T-helper 1 cell treated with Interleukin-12 subunit alpha and Interleukin-12 subunit beta and Interleukin-4 antibody, amounts not matched to agents 30 μg/mL and 1 μg/mL, for 36 hours (primary cell): ENCODE results near the gene IFIH1.

Experiments
- H3K27ac Mint-ChIP-seq: one replicate; pipeline ENCODE4 v1.8.0; 2021; ENCODE audit warnings: mild to moderate bottlenecking, mixed read lengths
- H3K27me3 Mint-ChIP-seq: one replicate; pipeline ENCODE4 v1.8.0; 2021; ENCODE audit warnings: low read depth, mixed read lengths
- H3K36me3 Mint-ChIP-seq: one replicate; pipeline ENCODE4 v1.8.0; 2021; ENCODE audit warnings: low read depth, mixed read lengths
- H3K4me1 Mint-ChIP-seq: one replicate; pipeline ENCODE4 v1.8.0; 2021; ENCODE audit warnings: low read depth, mixed read lengths
- H3K4me3 Mint-ChIP-seq: one replicate; pipeline ENCODE4 v1.8.0; 2021; ENCODE audit warnings: mild to moderate bottlenecking, moderate library complexity, mixed read lengths
- H3K9me3 Mint-ChIP-seq: one replicate; pipeline ENCODE4 v1.8.0; 2021; ENCODE audit warnings: mixed read lengths

Gene IFIH1

DNA sequence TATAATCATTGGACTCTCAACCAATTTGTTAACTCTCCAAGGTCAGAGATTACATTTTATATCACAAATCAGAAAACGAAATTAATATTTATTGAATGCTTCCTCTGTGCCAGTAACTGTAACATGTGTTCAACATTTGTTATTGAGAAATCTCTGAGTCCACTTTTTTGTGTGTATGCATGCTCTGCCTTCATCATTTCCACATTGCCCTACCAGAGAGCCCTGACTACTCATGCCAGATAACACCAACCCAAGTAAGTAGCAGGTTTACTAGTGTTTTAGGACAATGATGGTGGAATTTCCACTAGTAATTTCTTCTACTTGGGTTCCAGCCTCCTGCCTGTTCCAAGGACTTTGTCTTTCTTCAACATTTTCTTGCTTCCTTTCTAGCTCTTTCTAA, 61.1 kb downstream of the IFIH1 start:
- Mint-ChIP-seq H3K27me3 (peaks cover 10% of the 10 kb centered on the region), H3K27ac (no peak overlapping the region), H3K4me1 (peaks cover 14% of the 10 kb centered on the region), H3K36me3 (peaks cover 1% of the 10 kb centered on the region), H3K9me3 (no peaks in the 10 kb centered on the region), H3K4me3 (no peak overlapping the region)

DNA sequence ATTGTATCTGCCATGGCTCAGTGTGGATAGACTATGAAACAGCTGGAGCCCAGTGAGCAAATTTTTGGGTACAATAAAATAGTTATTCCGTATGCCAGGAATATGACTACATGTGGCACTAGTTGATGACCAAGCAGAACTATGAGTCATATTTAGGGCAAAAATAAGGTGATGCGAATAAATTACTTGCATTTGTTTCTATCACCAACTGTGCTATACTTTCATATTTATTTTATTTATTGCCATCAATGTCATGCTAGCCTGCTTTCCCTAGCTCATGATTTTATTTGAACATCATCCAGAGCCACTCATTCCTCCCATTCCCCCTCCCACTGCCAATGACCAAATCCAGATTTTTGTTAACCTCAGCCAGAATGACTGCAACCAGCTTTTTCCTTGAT, 61.9 kb downstream of the IFIH1 start:
- Mint-ChIP-seq H3K27me3 (peaks cover 10% of the 10 kb centered on the region), H3K9me3 (no peaks in the 10 kb centered on the region), H3K27ac (no peak overlapping the region), H3K36me3 (no peaks in the 10 kb centered on the region), H3K4me3 (no peak overlapping the region), H3K4me1 (peaks cover 10% of the 10 kb centered on the region)

DNA sequence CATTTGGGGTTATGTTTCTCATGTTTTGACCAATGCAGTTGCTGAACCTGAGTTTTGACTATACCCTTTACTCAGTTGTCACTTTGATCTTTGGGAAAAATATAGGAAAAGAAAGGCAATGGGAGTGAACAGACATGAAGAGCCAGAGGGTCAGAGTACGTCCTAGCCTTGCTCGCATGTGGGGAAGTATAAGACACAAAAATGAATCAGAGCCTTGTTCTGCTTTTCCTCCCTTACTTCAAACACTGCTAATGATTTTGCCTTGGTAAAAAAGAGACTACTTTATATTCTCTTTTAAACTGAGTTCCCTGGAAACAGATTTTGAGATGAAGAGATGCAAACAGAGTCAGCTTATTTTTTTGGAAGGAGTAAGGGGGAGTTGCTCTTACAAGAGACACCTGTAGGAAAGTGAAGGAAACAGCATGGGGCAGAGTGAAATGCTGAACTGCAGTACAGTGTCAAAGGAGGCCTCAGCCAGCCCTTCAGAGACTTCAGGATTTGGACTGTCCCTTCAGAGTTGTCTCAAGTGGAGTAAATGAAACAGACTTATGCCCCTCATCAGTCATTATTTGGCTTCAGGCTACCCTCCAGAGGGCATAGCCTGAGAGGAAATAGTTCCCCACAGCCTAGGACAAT, 64.1 kb downstream of the IFIH1 start:
- no peak overlapping the region for H3K4me3 Mint-ChIP-seq
- H3K27ac Mint-ChIP-seq = no peak overlapping the region
- no peaks in the 10 kb centered on the region for H3K36me3 Mint-ChIP-seq
- no peaks in the 10 kb centered on the region for H3K9me3 Mint-ChIP-seq
- peaks cover 3% of the 10 kb centered on the region for H3K4me1 Mint-ChIP-seq
- peaks cover 19% of the 10 kb centered on the region for H3K27me3 Mint-ChIP-seq

DNA sequence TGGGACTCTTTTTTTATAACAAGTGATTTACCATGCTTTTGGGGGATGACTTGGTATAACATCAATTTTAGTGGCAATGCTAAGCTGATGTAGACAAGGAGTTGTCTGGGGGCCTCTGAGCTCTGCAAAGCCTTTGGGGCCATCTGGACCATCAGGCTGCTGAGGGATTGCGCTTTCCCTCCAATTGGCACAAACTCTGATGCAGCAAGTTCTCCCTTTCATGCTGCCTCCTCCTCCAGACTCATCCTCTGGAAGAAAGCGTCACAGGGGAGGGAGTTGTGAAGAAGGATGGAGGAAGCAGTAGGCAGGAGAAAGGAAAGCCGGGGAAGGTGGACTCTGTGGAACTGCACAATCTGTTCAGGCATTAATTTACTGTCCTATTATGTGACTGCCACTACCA, 65.0 kb downstream of the IFIH1 start:
- Mint-ChIP-seq H3K9me3 (no peaks in the 10 kb centered on the region), H3K27me3 (peaks cover 23% of the 10 kb centered on the region), H3K27ac (no peak overlapping the region), H3K36me3 (no peaks in the 10 kb centered on the region), H3K4me1 (peaks cover 3% of the 10 kb centered on the region), H3K4me3 (no peak overlapping the region)

DNA sequence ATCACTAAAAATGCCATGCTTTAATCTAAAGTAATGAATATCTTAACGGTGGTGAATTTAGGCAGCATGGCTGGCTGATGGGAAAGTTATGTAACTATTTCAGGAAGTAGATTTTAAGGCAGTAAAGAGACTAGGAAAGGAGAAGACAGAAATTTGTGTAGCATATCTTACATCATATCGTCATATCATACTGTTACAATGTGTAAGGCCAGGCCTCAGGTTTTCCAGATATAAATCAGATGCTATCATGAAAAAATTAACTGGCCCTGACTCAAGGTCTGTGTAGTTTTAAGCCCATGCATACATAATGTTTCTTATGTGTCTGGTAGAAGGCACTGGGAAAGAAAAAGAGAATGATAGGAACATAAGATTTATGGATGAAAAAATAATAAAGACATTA, 66.3 kb downstream of the IFIH1 start:
- Mint-ChIP-seq H3K9me3 (no peaks in the 10 kb centered on the region), H3K27ac (no peak overlapping the region), H3K27me3 (peaks cover 17% of the 10 kb centered on the region)

DNA sequence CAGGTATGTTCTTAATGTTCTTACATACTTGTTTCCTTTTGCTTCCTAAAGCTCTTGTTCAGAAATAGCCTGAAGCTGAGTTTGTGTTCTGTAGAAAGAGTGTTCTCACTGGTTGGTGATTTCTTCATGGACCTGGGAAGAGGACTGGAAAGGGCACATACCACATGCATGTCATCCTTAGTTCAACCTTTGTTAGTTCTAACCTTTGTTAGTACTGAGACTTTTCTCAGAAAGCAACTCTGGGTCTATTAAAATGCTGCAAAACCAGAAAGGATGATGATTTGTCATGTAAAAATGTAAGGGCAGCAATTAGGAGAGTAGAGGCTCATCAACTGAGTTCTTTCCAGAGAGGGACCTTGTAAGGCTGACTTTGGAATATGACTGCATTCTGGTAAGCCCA, 72.7 kb downstream of the IFIH1 start:
- H3K27me3 Mint-ChIP-seq = peaks cover 53% of the 10 kb centered on the region
- H3K9me3 Mint-ChIP-seq = no peaks in the 10 kb centered on the region
- H3K27ac Mint-ChIP-seq = no peak overlapping the region

More for the DNA sequence above, 66.3 kb downstream of the IFIH1 start:
- Mint-ChIP-seq H3K36me3 (no peaks in the 10 kb centered on the region), H3K4me1 (no peaks in the 10 kb centered on the region), H3K4me3 (no peak overlapping the region)

DNA sequence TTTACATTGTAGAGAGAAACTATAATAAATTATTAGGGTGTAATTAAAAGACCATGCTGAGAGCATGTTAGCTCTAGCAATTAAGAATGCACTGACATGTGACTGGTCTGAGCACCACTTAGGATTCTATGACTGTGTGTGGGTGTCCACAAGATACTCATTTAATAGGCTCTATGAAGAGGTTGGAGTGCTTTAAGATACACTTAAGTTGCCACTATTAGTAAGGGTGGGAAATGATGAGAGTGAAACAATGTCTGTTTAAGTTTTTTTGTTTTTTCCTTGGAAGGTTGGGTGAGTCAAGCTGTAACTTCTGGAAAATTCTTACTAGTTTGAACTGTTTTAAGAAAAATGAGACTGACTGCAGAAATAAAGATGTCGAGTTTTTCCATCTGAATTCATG, 73.4 kb downstream of the IFIH1 start:
- Mint-ChIP-seq H3K4me1 (no peaks in the 10 kb centered on the region), H3K27me3 (peaks cover 54% of the 10 kb centered on the region), H3K9me3 (no peaks in the 10 kb centered on the region), H3K27ac (no peak overlapping the region), H3K36me3 (no peaks in the 10 kb centered on the region), H3K4me3 (no peak overlapping the region)

More for the DNA sequence above, 72.7 kb downstream of the IFIH1 start:
- Mint-ChIP-seq H3K4me3 (no peak overlapping the region), H3K4me1 (no peaks in the 10 kb centered on the region), H3K36me3 (no peaks in the 10 kb centered on the region)

DNA sequence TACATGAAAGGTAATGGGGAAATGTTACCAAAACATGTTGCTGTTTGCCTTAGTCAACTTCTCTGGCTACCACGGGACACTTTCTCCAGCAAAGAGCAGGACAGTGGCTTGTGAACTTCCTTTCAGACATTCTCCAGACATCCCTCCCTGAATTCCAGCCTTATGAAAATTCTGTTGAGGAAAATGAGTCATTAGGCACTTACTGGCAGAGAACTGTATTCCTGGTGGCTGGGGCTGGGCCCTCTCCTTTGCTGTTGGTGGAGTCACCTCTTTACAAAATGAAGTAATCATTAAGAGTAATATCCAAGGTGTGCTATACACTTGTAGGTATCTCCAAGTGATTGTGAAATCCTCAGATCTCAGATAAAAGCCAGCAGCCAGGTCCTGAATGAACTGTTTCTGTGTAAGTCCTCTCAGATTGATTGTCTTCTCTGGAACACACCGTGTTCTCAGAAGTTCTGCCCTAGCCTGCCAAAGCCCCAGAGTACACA, 73.9 kb downstream of the IFIH1 start:
- Mint-ChIP-seq H3K4me3 (no peak overlapping the region), H3K36me3 (no peaks in the 10 kb centered on the region), H3K9me3 (no peaks in the 10 kb centered on the region), H3K27me3 (peaks cover 57% of the 10 kb centered on the region), H3K27ac (no peak overlapping the region), H3K4me1 (no peaks in the 10 kb centered on the region)

DNA sequence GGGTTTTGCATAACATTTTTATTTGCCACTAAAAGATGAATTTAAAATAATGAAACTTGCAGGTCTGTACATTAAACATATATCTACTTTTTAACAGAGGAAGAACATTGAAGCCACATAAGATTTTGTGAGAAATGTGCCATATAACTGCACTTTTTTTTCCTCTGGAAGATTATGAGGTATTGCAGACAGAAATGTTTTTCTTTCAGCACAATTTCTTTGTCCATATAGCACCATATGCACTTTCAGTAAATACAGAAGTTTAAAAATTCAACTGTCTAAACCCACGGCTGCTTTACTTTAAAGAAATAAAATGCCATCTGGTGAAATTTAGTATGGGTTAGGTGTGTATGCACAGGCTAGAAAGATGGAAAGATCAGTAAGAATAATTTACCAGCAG, 74.8 kb downstream of the IFIH1 start:
- H3K4me1 Mint-ChIP-seq = no peaks in the 10 kb centered on the region
- H3K9me3 Mint-ChIP-seq = no peaks in the 10 kb centered on the region
- no peaks in the 10 kb centered on the region for H3K36me3 Mint-ChIP-seq
- no peak overlapping the region for H3K27ac Mint-ChIP-seq
- peaks cover 56% of the 10 kb centered on the region for H3K27me3 Mint-ChIP-seq
- no peak overlapping the region for H3K4me3 Mint-ChIP-seq

DNA sequence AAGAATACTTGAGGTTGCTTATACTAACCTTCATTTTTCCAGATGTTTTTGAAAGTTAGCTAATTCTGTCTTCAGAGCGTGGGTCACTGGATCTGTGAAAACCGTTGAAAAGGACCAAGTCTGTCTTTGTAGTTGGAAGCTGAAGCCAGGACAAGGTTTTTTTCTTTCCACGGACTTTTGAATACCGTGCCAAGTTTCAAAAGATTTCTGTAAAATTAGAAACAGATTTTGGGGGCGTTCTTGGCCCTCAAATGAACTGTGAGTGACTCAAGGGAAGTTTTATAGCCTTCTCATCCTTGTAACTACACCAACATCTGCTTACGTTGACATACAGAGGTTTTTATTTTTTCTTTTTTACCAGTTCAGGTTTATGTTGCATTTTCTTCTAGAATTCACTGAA, 75.2 kb downstream of the IFIH1 start, which contains the start of gene FAP:
TSS of gene FAP (minus strand) at position 152 of the 400 bp plus-strand sequence. CDS start at position 34, 118 bp downstream.
- Mint-ChIP-seq H3K36me3 (no peaks in the 10 kb centered on the region), H3K4me1 (no peaks in the 10 kb centered on the region), H3K9me3 (no peaks in the 10 kb centered on the region), H3K4me3 (no peak within 1 kb of the TSS), H3K27me3 (peaks cover 56% of the 10 kb centered on the region), H3K27ac (no peak within 1 kb of the TSS)

DNA sequence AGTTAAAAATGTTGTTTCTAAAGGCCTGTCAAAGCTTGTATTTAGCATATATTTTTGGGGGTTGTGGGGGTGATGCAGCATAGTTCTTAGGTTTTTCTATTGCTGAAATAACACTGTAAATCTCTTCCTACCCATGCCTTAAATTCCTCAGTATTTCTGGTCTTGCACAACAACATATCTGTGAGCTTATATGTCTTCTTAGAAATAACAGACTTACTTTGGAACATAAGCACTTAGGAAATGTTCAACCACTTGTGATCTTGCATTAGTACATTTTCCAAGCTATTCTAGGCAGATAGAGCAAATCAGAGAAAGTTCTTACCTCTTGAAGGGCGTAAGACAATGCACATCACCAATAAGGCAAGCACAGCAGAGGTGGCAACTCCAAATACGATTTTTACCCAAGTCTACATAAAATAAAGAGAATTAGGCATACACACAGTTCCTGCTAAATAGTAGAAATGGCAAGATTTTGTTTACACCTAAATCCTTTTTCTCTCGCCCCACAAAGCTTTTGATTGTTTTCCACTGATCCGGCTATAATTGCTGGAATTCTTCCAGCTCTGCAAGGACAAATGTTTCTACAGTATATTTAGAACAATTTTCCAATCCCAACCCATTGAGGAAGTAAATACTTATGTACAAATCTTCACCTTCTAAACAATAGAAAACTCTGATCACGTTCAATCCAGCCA, 75.8 kb downstream of the IFIH1 start:
- H3K4me3 Mint-ChIP-seq = no peak overlapping the region
- no peak overlapping the region for H3K27ac Mint-ChIP-seq
- H3K36me3 Mint-ChIP-seq = no peaks in the 10 kb centered on the region
- no peaks in the 10 kb centered on the region for H3K9me3 Mint-ChIP-seq
- no peaks in the 10 kb centered on the region for H3K4me1 Mint-ChIP-seq
- peaks cover 60% of the 10 kb centered on the region for H3K27me3 Mint-ChIP-seq

DNA sequence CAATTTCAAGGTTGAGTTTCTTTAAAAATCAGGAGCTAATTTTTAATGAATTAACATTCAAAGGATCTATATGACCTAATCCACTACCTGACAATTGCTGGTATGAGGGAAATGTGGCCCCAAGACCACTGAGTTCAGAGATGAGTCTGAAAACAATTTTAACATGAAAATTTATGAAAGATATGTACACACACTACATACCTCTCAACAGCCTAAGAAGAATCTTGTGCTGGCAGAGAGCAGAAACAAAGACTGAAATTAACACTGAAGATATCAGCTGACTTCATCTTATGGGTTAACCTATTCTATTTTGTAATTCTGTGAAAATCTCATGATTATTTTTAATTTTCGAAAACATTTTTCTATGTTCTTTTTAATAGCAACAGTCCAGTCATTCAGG, 76.9 kb downstream of the IFIH1 start:
- Mint-ChIP-seq H3K36me3 (no peaks in the 10 kb centered on the region), H3K9me3 (no peaks in the 10 kb centered on the region), H3K4me3 (no peak overlapping the region), H3K27ac (no peak overlapping the region), H3K27me3 (peaks cover 61% of the 10 kb centered on the region), H3K4me1 (no peaks in the 10 kb centered on the region)

DNA sequence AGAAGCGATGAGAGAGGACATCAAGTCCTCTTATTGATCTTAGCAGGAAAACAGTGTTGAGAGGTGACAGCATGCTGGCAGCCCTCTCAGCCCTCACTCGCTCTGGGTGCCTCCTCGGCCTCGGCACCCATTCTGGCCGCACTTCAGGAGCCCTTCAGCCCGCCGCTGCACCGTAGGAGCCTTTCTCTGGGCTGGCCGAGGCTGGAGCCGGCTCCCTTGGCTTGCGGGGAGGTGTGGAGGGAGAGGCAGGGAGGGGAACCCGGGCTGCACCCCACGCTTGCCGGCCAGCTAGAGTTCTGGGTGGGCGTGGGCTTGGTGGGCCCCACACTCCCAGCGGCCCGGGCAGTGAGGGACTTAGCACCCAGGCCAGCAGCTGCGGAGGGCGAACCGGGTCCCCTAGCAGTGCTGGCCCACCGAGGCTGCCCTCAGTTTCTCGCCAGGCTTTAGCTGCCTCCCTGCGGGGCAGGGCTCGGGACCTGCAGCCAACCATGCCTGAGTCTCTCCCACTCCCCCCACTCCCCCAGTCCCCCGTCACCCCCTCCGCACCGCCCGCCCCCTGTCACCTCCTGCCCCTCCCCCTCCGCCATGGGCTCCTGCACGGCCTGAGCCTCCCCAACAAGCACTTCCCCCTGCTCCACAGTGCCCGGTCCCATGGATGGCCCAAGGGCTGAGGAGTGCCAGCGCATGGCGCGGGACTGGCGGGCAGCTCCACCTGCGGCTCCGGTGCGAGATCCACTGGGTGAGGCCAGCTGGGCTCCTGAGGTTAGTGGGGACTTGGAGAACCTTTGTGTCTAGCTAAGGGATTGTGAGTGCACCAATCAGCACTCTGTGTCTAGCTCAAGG, 83.6 kb downstream of the IFIH1 start:
- Mint-ChIP-seq H3K4me1 (no peaks in the 10 kb centered on the region), H3K27me3 (peaks cover 47% of the 10 kb centered on the region), H3K9me3 (no peaks in the 10 kb centered on the region), H3K36me3 (no peaks in the 10 kb centered on the region), H3K4me3 (no peak overlapping the region), H3K27ac (no peak overlapping the region)

DNA sequence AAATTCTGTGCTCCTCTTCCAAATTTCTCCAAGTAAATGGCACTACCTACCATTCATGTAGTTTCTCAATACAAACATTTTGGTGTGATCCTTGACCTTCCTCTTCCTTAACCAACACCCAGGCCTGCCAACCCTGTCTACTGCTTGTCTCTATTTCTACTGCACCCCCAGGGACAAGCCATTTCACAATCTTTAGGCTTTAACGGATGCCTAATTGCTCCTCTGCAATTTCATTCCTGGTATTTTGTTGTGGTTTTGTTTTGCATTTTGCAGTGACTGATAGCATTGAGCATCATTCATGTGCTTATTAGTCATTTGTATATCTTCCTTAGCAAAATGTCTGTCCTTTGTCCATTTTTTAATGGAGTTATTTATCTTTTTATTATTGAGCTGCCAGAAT, 85.3 kb downstream of the IFIH1 start:
- Mint-ChIP-seq H3K36me3 (no peaks in the 10 kb centered on the region), H3K4me1 (no peaks in the 10 kb centered on the region), H3K27ac (no peak overlapping the region), H3K4me3 (no peak overlapping the region), H3K27me3 (peaks cover 41% of the 10 kb centered on the region), H3K9me3 (no peaks in the 10 kb centered on the region)
